Suprapubic skin (tissue), 4 donors: ENCODE measurements around the gene ARL14EPL. TPM values are rescaled to one million over a fixed set of nuclear protein-coding genes. Genes with fewer than 3 reads are reported as not detected.

Experiments
- DNase-seq, 2 donors: peaks; one replicate each; pipeline ENCODE4 v3.0.0-alpha.2; 2019; ENCODE audit warnings: low spot score in 2 of 2
- H3K27ac ChIP-seq: fragments of 200-600 bp; sonication (generic); one replicate; pipeline ENCODE4 v1.5.1; 2019
- H3K27me3 ChIP-seq: fragments of 200-600 bp; sonication (generic); one replicate; pipeline ENCODE4 v1.5.1; 2019
- H3K36me3 ChIP-seq: fragments of 200-600 bp; sonication (generic); one replicate; pipeline ENCODE4 v1.5.1; 2019
- H3K4me1 ChIP-seq: fragments of 200-600 bp; sonication (generic); one replicate; pipeline ENCODE4 v1.5.1; 2019
- H3K4me3 ChIP-seq: fragments of 200-600 bp; sonication (generic); one replicate; pipeline ENCODE4 v1.5.1; 2019; ENCODE audit warnings: mild to moderate bottlenecking
- H3K9me3 ChIP-seq: fragments of 200-600 bp; sonication (generic); one replicate; pipeline ENCODE4 v1.5.1; 2019
- EP300 ChIP-seq: sonication (generic); formaldehyde crosslinking; IDR thresholded peaks from one replicate; pipeline ENCODE4 v1.6.1; 2017; ENCODE audit warnings: antibody characterized with exemption
- POLR2A ChIP-seq, 2 donors: fragments of 450-650 bp; IDR thresholded peaks; one replicate each; pipeline ENCODE4 v1.6.1; 2017; ENCODE audit warnings: antibody characterized with exemption in 2 of 2, mild to moderate bottlenecking in 2 of 2, moderate library complexity in 2 of 2
- POLR2AphosphoS5 ChIP-seq, 3 donors: sonication (generic); formaldehyde crosslinking; IDR thresholded peaks; one replicate each; pipeline ENCODE4 v1.6.1; 2017; ENCODE audit warnings: antibody characterized with exemption in 3 of 3
- WGBS: methylation state at CpG from one replicate; pipeline ENCODE4 v1.1.5; 2018; 5-methylcytosine and 5-hydroxymethylcytosine counted together
- total RNA-seq, 4 donors: library from RNA; depleted of rRNA; stranded (reverse); fragments of >200 nt; gene quantifications; one replicate each; pipeline ENCODE4 v1.1.0, GENCODE V29; 2016
- TF ChIP-seq, protein P1 (sequence below), 2 donors: fragments of 200-600 bp in 1 of 2; fragments of 450-650 bp in 1 of 2; sonication (generic) in 1 of 2; IDR thresholded peaks; one replicate each; pipeline ENCODE4 v1.5.1; 2016 to 2019; ENCODE audit warnings: antibody characterized with exemption in 2 of 2, mild to moderate bottlenecking in 1 of 2, moderate library complexity in 1 of 2

Gene ARL14EPL
- total RNA-seq, 4 donors from 2014 or later = not detected

DNA sequence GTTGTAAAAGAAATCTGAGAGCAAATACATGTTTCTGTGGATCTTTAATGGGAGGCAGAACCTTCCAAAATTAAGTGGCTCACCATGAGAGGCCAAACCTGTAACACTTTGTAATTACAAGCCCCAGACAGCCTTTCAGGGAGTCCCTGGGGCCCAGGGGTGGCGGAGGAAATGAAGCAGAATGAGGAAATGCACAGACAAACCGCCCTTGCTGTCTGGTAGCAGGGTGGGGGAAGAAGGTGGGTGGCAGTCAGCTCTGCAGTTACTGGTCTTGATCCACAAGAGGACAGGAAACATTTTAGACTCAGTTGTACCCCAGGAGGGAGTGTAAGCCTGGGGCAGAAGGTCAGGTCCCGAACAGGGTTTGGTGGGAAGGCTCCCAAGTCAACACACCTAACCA is 6.5 kb downstream of the ARL14EPL start:
- no peaks in the 10 kb centered on the region for H3K36me3 ChIP-seq
- peaks cover 5% of the 10 kb centered on the region for H3K27me3 ChIP-seq
- no peaks in the 10 kb centered on the region for H3K9me3 ChIP-seq
- H3K4me1 ChIP-seq = no peaks in the 10 kb centered on the region
- DNase-seq = no peak
- WGBS = 65% methylated on average over 3 of the region's 3 CpGs
- TF ChIP-seq POLR2AphosphoS5 (IDR thresholded peaks at IDR 0.05) (no peak), EP300 (no peak)
- H3K4me3 ChIP-seq = no peak overlapping the region
- no peak overlapping the region for H3K27ac ChIP-seq

DNA sequence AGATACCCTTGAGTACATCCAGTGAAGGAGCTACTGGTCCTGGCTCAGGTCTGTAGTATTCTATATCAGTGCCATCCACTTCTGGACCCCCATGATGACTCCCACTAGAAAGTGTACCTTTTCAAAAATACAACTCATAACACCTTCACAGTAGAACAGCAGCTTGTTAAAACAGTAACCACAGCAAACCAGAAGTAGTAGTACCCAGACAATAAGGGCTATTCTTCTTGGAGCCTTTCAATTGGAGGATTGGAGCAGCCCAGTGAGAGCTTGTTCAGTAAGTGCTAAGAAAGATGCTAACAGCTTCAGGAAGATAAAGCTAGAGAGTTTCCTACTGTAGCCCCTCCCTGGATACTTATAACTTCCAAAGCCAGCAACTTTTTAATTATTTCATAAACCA is 10.1 kb downstream of the ARL14EPL start:
- TF ChIP-seq POLR2A (IDR thresholded peaks at IDR 0.05) = no peak
- no peak for TF ChIP-seq POLR2AphosphoS5 (IDR thresholded peaks at IDR 0.05)
- TF ChIP-seq, protein P1, sequence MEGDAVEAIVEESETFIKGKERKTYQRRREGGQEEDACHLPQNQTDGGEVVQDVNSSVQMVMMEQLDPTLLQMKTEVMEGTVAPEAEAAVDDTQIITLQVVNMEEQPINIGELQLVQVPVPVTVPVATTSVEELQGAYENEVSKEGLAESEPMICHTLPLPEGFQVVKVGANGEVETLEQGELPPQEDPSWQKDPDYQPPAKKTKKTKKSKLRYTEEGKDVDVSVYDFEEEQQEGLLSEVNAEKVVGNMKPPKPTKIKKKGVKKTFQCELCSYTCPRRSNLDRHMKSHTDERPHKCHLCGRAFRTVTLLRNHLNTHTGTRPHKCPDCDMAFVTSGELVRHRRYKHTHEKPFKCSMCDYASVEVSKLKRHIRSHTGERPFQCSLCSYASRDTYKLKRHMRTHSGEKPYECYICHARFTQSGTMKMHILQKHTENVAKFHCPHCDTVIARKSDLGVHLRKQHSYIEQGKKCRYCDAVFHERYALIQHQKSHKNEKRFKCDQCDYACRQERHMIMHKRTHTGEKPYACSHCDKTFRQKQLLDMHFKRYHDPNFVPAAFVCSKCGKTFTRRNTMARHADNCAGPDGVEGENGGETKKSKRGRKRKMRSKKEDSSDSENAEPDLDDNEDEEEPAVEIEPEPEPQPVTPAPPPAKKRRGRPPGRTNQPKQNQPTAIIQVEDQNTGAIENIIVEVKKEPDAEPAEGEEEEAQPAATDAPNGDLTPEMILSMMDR (IDR thresholded peaks at IDR 0.05) = no peak
- no peak for TF ChIP-seq EP300
- no peak for DNase-seq
- Histone ChIP-seq H3K9me3 (no peaks in the 10 kb centered on the region), H3K4me1 (no peaks in the 10 kb centered on the region), H3K27ac (no peak overlapping the region), H3K27me3 (peaks cover 5% of the 10 kb centered on the region), H3K4me3 (no peak overlapping the region), H3K36me3 (no peaks in the 10 kb centered on the region)

DNA sequence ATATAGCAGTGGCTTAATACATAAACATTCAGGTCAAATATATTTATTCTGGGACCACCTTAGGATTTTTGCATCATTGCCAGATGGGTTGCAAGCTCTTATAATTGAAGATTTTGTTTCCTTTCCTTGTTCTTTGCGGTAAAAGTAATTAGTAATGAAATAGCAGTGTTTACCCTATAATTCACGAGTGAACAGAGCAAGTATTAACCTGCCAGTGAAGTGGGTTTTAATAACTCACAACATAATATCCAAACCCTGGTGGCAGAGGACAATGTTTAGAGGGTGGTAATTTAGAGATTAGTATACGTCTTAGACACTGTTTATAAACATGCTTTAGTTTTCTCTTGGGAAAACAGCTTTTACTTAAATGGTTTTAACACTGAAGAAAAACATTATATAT is 11.8 kb downstream of the ARL14EPL start:
- Histone ChIP-seq H3K4me1 (no peaks in the 10 kb centered on the region), H3K36me3 (no peaks in the 10 kb centered on the region), H3K27ac (no peak overlapping the region), H3K4me3 (no peak overlapping the region), H3K9me3 (no peaks in the 10 kb centered on the region), H3K27me3 (peaks cover 5% of the 10 kb centered on the region)
- TF ChIP-seq EP300 (no peak), POLR2A (IDR thresholded peaks at IDR 0.05) (no peak), POLR2AphosphoS5 (IDR thresholded peaks at IDR 0.05) (no peak)
- TF ChIP-seq, protein P1 (IDR thresholded peaks at IDR 0.05) = no peak
- 71% methylated on average over 3 of the region's 3 CpGs for WGBS
- DNase-seq = no peak

DNA sequence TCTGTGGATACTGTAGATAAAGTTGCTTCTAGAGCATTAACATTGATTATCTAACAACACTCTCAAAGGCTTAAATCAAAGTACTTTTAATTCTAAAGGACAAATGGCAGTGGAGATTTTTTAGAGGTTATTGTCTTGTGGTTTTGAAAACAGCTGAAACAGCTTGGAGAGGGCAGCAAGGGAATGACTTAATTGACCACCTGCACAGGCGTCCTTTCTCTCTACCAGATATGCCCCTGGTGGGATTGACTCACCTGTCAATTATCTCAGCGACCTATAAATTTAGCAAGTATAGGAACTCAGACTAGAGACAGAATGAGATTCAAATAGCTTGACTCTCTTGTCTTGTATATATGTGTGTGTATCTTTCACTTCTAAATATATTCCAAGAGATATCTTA is 13.5 kb downstream of the ARL14EPL start:
- H3K4me3 ChIP-seq = no peak overlapping the region
- TF ChIP-seq POLR2AphosphoS5 (IDR thresholded peaks at IDR 0.05) = no peak
- peaks cover 5% of the 10 kb centered on the region for H3K27me3 ChIP-seq
- no peak overlapping the region for H3K27ac ChIP-seq
- H3K36me3 ChIP-seq = no peaks in the 10 kb centered on the region
- no peaks in the 10 kb centered on the region for H3K4me1 ChIP-seq
- DNase-seq = no peak
- 86% methylated on average over 2 of the region's 2 CpGs for WGBS
- H3K9me3 ChIP-seq = no peaks in the 10 kb centered on the region

DNA sequence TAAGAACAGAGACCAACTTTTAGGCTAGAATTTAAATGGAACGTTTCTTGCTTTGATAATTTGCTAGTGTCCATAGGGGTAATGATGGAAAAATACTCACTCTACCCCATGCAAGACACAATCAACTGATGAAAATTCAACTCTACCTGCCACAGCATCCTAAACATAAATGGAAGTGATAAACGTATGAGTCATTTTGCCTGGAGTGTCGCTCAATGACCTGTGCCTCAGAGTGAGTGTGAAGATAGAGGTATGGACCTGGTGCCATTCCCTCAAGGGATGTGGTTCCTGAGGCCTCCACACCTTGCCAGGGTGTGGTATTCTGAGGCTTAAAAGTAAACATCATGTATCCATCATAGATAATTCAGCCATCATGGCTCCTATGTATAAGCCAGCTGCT is 14.0 kb downstream of the ARL14EPL start:
- H3K27ac ChIP-seq = no peak overlapping the region
- H3K4me1 ChIP-seq = no peaks in the 10 kb centered on the region
- no peak overlapping the region for H3K4me3 ChIP-seq
- peaks cover 5% of the 10 kb centered on the region for H3K27me3 ChIP-seq
- 93% methylated on average over 3 of the region's 3 CpGs for WGBS
- no peaks in the 10 kb centered on the region for H3K9me3 ChIP-seq
- TF ChIP-seq, protein P1 (IDR thresholded peaks at IDR 0.05) = no peak
- no peak for TF ChIP-seq POLR2A (IDR thresholded peaks at IDR 0.05)
- TF ChIP-seq EP300 = no peak
- TF ChIP-seq POLR2AphosphoS5 (IDR thresholded peaks at IDR 0.05) = no peak
- H3K36me3 ChIP-seq = no peaks in the 10 kb centered on the region
- no peak for DNase-seq

DNA sequence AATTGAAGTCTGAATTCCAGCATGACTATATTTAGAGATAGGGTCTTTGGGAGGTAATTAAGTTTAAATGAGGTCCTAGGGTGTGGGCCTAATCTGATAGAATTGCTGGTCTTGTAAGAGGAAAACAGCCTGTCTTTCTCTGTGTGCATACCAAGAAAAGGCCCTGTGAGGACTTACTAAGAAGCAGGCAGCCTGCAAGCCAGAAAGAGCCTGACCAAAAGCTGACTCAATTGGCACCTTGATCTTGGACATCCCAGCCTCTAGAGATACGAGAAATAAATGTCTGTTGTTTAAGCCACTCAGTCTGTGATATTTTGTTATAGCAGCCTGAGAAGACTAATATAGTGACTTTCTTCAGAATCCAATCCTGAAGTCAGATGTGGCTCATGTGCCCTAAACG is 14.6 kb downstream of the ARL14EPL start:
- TF ChIP-seq POLR2A (IDR thresholded peaks at IDR 0.05) = no peak
- no peak for TF ChIP-seq EP300
- TF ChIP-seq POLR2AphosphoS5 (IDR thresholded peaks at IDR 0.05) = no peak
- TF ChIP-seq, protein P1 (IDR thresholded peaks at IDR 0.05) = no peak
- Histone ChIP-seq H3K4me3 (no peak overlapping the region), H3K4me1 (no peaks in the 10 kb centered on the region), H3K9me3 (no peaks in the 10 kb centered on the region), H3K27ac (no peak overlapping the region), H3K27me3 (peaks cover 5% of the 10 kb centered on the region), H3K36me3 (no peaks in the 10 kb centered on the region)
- no peak for DNase-seq
- WGBS = 75% methylated on average over 2 of the region's 2 CpGs
